Glutamatergic neuron (in vitro differentiated cells): Measurements from ENCODE around the gene TULP3. TPM values are rescaled to one million over a fixed set of nuclear protein-coding genes. Genes with fewer than 3 reads are reported as not detected.

Experiments
- DNase-seq: peaks from one replicate; pipeline ENCODE4 v3.0.0; 2022
- H3K27ac Mint-ChIP-seq: one replicate; pipeline ENCODE4 v1.8.0; 2020; ENCODE audit warnings: mild to moderate bottlenecking, mixed read lengths, inconsistent platforms; ENCODE audit not compliant: unreplicated experiment
- H3K27me3 Mint-ChIP-seq: one replicate; pipeline ENCODE4 v1.8.0; 2020; ENCODE audit warnings: mild to moderate bottlenecking, moderate library complexity, mixed read lengths, inconsistent platforms; ENCODE audit not compliant: unreplicated experiment
- H3K36me3 Mint-ChIP-seq: one replicate; pipeline ENCODE4 v1.8.0; 2020; ENCODE audit warnings: mild to moderate bottlenecking, mixed read lengths, inconsistent platforms; ENCODE audit not compliant: unreplicated experiment
- H3K4me1 Mint-ChIP-seq: one replicate; pipeline ENCODE4 v1.8.0; 2020; ENCODE audit warnings: mild to moderate bottlenecking, low read depth, mixed read lengths, inconsistent platforms; ENCODE audit not compliant: unreplicated experiment
- H3K4me3 Mint-ChIP-seq: one replicate; pipeline ENCODE4 v1.8.0; 2020; ENCODE audit warnings: mild to moderate bottlenecking, mixed read lengths, inconsistent platforms; ENCODE audit not compliant: unreplicated experiment
- H3K9me3 Mint-ChIP-seq: one replicate; pipeline ENCODE4 v1.8.0; 2020; ENCODE audit warnings: mild to moderate bottlenecking, moderate library complexity, mixed read lengths, inconsistent platforms; ENCODE audit not compliant: unreplicated experiment
- total RNA-seq: library from RNA; stranded (reverse); fragmentation: NEBNext Ultra II Directional; extraction: Animal tissue kit (Norgen Biotek cat#: 25700); gene quantifications from one replicate; pipeline ENCODE4 v1.2.1, GENCODE V29; 2021; ENCODE audit not compliant: unreplicated experiment
- TF ChIP-seq, protein P1 (sequence below): fragments of 200-600 bp; sonication (generic); IDR thresholded peaks from one replicate; pipeline ENCODE4 v1.5.0; 2021; ENCODE audit not compliant: partially characterized antibody, unreplicated experiment

Gene TULP3
- total RNA-seq, 1 donor from 2014 or later: 12.5 TPM

DNA sequence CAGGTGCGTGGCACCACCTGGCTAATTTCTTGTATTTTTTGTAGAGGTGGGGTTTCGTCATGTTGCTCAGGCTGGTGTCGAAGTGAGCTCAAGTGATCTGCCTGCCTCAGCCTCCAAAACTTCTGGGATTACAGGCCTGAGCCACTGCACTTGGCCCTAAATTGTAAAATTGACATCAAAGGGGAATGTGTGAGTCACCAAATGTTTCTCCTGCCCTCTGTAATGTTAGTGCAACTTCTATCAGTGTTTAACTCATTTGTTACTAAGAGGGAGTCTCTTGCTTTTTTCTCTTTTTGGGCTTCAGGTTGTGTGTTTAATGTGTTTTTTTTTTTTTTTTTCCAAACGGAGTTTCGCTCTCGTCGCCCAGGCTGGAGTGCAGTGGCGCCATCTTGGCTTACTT, 2.3 kb downstream of the TULP3 start:
- no peak for DNase-seq
- Mint-ChIP-seq H3K27me3 (peaks cover 6% of the 10 kb centered on the region), H3K27ac (no peak overlapping the region), H3K4me3 (no peak overlapping the region), H3K36me3 (no peaks in the 10 kb centered on the region), H3K9me3 (peaks cover 5% of the 10 kb centered on the region), H3K4me1 (peaks cover 9% of the 10 kb centered on the region)
- TF ChIP-seq, protein P1, sequence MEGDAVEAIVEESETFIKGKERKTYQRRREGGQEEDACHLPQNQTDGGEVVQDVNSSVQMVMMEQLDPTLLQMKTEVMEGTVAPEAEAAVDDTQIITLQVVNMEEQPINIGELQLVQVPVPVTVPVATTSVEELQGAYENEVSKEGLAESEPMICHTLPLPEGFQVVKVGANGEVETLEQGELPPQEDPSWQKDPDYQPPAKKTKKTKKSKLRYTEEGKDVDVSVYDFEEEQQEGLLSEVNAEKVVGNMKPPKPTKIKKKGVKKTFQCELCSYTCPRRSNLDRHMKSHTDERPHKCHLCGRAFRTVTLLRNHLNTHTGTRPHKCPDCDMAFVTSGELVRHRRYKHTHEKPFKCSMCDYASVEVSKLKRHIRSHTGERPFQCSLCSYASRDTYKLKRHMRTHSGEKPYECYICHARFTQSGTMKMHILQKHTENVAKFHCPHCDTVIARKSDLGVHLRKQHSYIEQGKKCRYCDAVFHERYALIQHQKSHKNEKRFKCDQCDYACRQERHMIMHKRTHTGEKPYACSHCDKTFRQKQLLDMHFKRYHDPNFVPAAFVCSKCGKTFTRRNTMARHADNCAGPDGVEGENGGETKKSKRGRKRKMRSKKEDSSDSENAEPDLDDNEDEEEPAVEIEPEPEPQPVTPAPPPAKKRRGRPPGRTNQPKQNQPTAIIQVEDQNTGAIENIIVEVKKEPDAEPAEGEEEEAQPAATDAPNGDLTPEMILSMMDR: no peak

DNA sequence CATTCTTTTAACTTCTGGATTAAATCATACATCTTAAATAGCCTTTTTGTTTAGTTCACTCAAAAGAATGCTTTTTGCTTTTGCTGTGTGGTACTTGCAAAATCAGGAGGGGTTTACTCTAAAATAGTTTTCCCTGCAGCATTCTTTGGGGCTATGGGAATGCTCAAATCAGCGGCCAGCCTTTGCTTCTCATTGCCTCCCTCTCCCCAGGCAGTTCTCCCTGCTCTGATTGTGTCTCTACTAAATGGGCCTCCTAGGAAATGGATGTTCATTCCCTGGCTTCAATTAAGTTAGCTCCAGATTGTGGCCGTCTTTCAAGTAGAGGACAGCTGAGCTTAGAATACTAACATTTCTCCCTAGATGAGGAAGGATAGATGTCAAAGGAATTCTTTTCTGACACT, 4.4 kb downstream of the TULP3 start:
- DNase-seq: no peak
- TF ChIP-seq, protein P1: no peak
- Mint-ChIP-seq H3K4me1 (peaks cover 7% of the 10 kb centered on the region), H3K27me3 (peaks cover 6% of the 10 kb centered on the region), H3K36me3 (no peaks in the 10 kb centered on the region), H3K9me3 (peaks cover 5% of the 10 kb centered on the region), H3K27ac (no peak overlapping the region), H3K4me3 (no peak overlapping the region)

DNA sequence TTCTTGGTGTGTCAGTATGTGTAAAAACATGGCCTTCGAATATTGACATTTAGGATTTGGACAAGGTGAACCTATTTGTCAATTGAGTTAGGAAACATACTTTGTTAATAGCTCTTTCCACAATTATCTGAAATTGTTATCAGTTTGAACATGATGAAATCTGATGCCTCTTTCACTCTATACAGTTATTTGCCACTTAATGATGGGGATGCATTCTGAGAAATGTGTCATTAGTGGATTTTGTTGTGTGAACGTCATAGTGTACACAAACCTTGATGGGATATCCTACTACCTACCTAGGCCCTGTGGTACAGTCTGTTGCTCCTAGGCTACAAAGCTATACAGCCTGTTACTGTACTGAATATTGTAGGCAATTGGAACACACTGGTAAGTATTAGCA, 4.8 kb downstream of the TULP3 start:
- Mint-ChIP-seq H3K4me3 (no peak overlapping the region), H3K27me3 (peaks cover 2% of the 10 kb centered on the region), H3K36me3 (no peaks in the 10 kb centered on the region), H3K27ac (no peak overlapping the region), H3K9me3 (peaks cover 2% of the 10 kb centered on the region), H3K4me1 (peaks cover 7% of the 10 kb centered on the region)
- TF ChIP-seq, protein P1: no peak
- DNase-seq: no peak

DNA sequence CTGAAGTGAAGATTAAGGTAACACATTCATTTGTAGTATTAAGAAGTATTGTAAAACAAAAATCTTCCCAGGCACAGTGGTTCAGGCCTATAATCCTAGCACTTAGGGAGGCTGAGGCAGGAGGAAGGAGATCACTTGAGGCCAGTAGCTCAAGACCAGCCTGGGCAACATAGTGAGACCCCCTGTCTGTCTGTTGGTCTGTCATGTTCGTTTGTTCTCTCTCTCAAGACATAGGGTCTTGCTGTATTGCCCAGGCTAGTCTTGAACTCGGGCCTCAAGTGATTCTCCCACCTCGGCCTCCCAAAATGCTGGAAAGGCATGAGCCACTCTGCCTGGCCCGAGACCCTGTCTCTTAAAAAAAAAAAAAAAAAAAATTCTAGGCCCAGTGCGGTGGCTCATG, 6.7 kb downstream of the TULP3 start:
- H3K4me3 Mint-ChIP-seq: no peak overlapping the region
- H3K27ac Mint-ChIP-seq: no peak overlapping the region
- TF ChIP-seq, protein P1: no peak
- DNase-seq: no peak
- H3K4me1 Mint-ChIP-seq: peaks cover 2% of the 10 kb centered on the region
- H3K27me3 Mint-ChIP-seq: no peaks in the 10 kb centered on the region
- H3K36me3 Mint-ChIP-seq: no peaks in the 10 kb centered on the region
- no peaks in the 10 kb centered on the region for H3K9me3 Mint-ChIP-seq

DNA sequence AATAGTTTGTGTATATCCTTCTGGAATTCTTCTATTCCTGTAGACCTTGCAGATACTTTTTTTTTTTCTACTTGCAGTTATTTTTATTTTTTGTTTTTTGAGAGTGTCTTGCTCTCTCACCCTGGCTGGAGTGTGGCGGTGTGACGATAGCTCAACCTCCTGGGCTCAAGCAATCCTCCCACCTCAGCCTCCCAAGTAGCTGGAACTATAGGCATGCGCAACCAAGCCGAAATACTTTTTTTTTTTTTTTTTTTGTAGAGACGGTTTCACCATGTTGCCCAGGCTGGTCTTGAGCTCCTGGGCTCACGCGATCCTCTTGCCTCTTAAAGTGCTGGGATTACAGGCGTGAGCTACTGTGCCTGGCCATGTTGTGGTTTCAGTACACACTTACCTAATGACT, 10.0 kb downstream of the TULP3 start:
- no peak for DNase-seq
- H3K4me1 Mint-ChIP-seq: peaks cover 2% of the 10 kb centered on the region
- H3K9me3 Mint-ChIP-seq: no peaks in the 10 kb centered on the region
- H3K36me3 Mint-ChIP-seq: no peaks in the 10 kb centered on the region
- TF ChIP-seq, protein P1: no peak
- H3K27me3 Mint-ChIP-seq: no peaks in the 10 kb centered on the region
- H3K4me3 Mint-ChIP-seq: no peak overlapping the region
- no peak overlapping the region for H3K27ac Mint-ChIP-seq
